ENCODE results near the gene PALM. TPM values are rescaled to one million over a fixed set of nuclear protein-coding genes. Genes with fewer than 3 reads are reported as not detected.
"Not testable (repeated sequence)": the region's sequence is repeated elsewhere in the genome, so short reads cannot be mapped to it uniquely, and the experiment has no call there.

Gene PALM
- total and polyA plus RNA-seq, 4 donors = 0.92 to 5.1 (median 4.3) TPM

GRCh38 chr19:728011-728410 lies 19.3 kb downstream of the PALM start:
- H3K4me1 ChIP-seq (ENCODE audit: control insufficient read depth in 4 of 4, insufficient read depth in 4 of 4, low read length in 3 of 4) = no peaks in the 10 kb centered on the region
- H3K4me3 ChIP-seq (ENCODE audit: low read depth in 1 of 3, low read length in 3 of 3) = no peak overlapping the region
- peak overlapping the region; percentile 39 to 69 for H3K27ac ChIP-seq (ENCODE audit: low read depth in 1 of 2, low read length in 2 of 2)
- DNase-seq (ENCODE audit: low spot score) = no peak
- no peaks in the 10 kb centered on the region for H3K27me3 ChIP-seq (ENCODE audit: control insufficient read depth in 4 of 4, insufficient read depth in 4 of 4, low read length in 3 of 4)
- 67% methylated on average over 26 of the region's 26 CpGs for WGBS
- TF ChIP-seq JUND (IDR thresholded peaks at IDR 0.05) (no peak), EGR1 (IDR thresholded peaks at IDR 0.05; ENCODE audit: low read depth in 2 of 2) (peak in 1 of 2 donors; percentile 6), ZBTB33 (IDR thresholded peaks at IDR 0.05) (no peak), FOXA2 (IDR thresholded peaks at IDR 0.05) (no peak), HNF4G (IDR thresholded peaks at IDR 0.05) (no peak), HNF4A (conservative IDR thresholded peaks at IDR 0.05) (no peak), RXRA (IDR thresholded peaks at IDR 0.05) (peak in 1 of 2 donors; percentile 63), GABPA (IDR thresholded peaks at IDR 0.05 in 1 of 2, conservative IDR thresholded peaks at IDR 0.05 in 1 of 2) (peak; percentile 58 to 74), ATF3 (IDR thresholded peaks at IDR 0.05) (no peak), CTCF (IDR thresholded peaks at IDR 0.05; ENCODE audit: low read depth, low read length, missing input control) (no peak), RAD21 (IDR thresholded peaks at IDR 0.05) (no peak), TAF1 (conservative IDR thresholded peaks at IDR 0.05) (no peak), REST (IDR thresholded peaks at IDR 0.05) (no peak), FOXA1 (IDR thresholded peaks at IDR 0.05) (no peak), YY1 (IDR thresholded peaks at IDR 0.05) (no peak), SP1 (IDR thresholded peaks at IDR 0.05) (peak; percentile 57), MAX (IDR thresholded peaks at IDR 0.05) (no peak), NR2F2 (IDR thresholded peaks at IDR 0.05) (peak; percentile 98)
- no peaks in the 10 kb centered on the region for H3K36me3 ChIP-seq (ENCODE audit: control insufficient read depth in 4 of 4, insufficient read depth in 3 of 4, low read depth in 1 of 4, low read length in 3 of 4)
- H3K9me3 ChIP-seq (ENCODE audit: control insufficient read depth in 4 of 4, low read length in 3 of 4) = no peaks in the 10 kb centered on the region
- no peak overlapping the region for H3K9ac ChIP-seq (ENCODE audit: low read depth in 1 of 2, low read length in 2 of 2)

GRCh38 chr19:729564-729963 lies 20.8 kb downstream of the PALM start:
- H3K27me3 ChIP-seq (ENCODE audit: control insufficient read depth in 4 of 4, insufficient read depth in 4 of 4, low read length in 3 of 4); H3K9ac ChIP-seq (ENCODE audit: low read depth in 1 of 2, low read length in 2 of 2); H3K9me3 ChIP-seq (ENCODE audit: control insufficient read depth in 4 of 4, low read length in 3 of 4); H3K4me3 ChIP-seq (ENCODE audit: low read depth in 1 of 3, low read length in 3 of 3); H3K4me1 ChIP-seq (ENCODE audit: control insufficient read depth in 4 of 4, insufficient read depth in 4 of 4, low read length in 3 of 4); H3K36me3 ChIP-seq (ENCODE audit: control insufficient read depth in 4 of 4, insufficient read depth in 3 of 4, low read depth in 1 of 4, low read length in 3 of 4); DNase-seq (ENCODE audit: low spot score): not testable (repeated sequence)
- H3K27ac ChIP-seq (ENCODE audit: low read depth in 1 of 2, low read length in 2 of 2) = peak overlapping the region; percentile 3 to 44
- 88% methylated on average over 15 of the region's 15 CpGs for WGBS
